ENCODE data around the gene RCCD1. TPM values are rescaled to one million over a fixed set of nuclear protein-coding genes. Genes with fewer than 3 reads are reported as not detected.

Gene RCCD1
- total RNA-seq, 1 donor from 2014 or later, result 19.7 TPM

DNA sequence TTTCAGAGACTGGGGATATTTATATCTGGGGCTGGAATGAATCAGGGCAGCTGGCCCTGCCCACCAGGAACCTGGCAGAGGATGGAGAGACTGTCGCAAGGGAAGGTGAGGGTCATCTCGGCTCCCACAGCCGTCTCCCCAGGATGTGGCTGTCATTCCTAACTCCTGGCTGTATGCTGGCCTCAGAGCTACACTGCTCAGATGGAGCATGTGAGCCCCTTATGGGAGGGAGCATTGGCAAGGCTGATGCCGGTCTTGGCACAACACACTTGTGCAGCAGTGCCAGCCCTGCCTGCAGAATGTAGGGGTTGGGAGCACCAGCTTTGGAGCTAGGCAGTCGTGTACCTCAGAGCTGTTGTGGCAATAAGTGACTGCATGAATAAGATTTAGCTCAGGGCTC, 5.2 kb downstream of the RCCD1 start:
- peaks cover 13% of the 10 kb centered on the region for H3K4me1 Mint-ChIP-seq
- no peaks in the 10 kb centered on the region for H3K9me3 ChIP-seq (ENCODE audit: low read depth)
- H3K27ac Mint-ChIP-seq, result no peak overlapping the region
- H3K4me2 ChIP-seq, result no peak overlapping the region
- H3K27me3 ChIP-seq, result peaks cover 14% of the 10 kb centered on the region
- peaks cover 13% of the 10 kb centered on the region for H3F3A ChIP-seq (ENCODE audit: low read depth)
- peaks cover 8% of the 10 kb centered on the region for H4K20me1 ChIP-seq (ENCODE audit: low read depth)
- no peaks in the 10 kb centered on the region for H3K79me2 ChIP-seq (ENCODE audit: low read depth)
- no peak for DNase-seq (ENCODE audit: low spot score)
- peaks cover 8% of the 10 kb centered on the region for H3K27me3 Mint-ChIP-seq (ENCODE audit: insufficient read depth, low read depth)
- peaks cover 4% of the 10 kb centered on the region for H3K36me3 ChIP-seq
- no peak overlapping the region for H2AFZ ChIP-seq (replicated peaks)
- H3K27ac ChIP-seq, result no peak overlapping the region
- no peak for TF ChIP-seq EZH2phosphoT487 (IDR thresholded peaks at IDR 0.05)
- no peak for TF ChIP-seq EZH2 (IDR thresholded peaks at IDR 0.05)
- TF ChIP-seq, protein P1, sequence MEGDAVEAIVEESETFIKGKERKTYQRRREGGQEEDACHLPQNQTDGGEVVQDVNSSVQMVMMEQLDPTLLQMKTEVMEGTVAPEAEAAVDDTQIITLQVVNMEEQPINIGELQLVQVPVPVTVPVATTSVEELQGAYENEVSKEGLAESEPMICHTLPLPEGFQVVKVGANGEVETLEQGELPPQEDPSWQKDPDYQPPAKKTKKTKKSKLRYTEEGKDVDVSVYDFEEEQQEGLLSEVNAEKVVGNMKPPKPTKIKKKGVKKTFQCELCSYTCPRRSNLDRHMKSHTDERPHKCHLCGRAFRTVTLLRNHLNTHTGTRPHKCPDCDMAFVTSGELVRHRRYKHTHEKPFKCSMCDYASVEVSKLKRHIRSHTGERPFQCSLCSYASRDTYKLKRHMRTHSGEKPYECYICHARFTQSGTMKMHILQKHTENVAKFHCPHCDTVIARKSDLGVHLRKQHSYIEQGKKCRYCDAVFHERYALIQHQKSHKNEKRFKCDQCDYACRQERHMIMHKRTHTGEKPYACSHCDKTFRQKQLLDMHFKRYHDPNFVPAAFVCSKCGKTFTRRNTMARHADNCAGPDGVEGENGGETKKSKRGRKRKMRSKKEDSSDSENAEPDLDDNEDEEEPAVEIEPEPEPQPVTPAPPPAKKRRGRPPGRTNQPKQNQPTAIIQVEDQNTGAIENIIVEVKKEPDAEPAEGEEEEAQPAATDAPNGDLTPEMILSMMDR (IDR thresholded peaks at IDR 0.05), result no peak
- H3K9me3 Mint-ChIP-seq, result no peaks in the 10 kb centered on the region
- H3K9ac ChIP-seq, result no peak overlapping the region
- no peak overlapping the region for H3K4me3 Mint-ChIP-seq
- no peak overlapping the region for H3K4me3 ChIP-seq
- peaks cover 12% of the 10 kb centered on the region for H3K4me1 ChIP-seq
- peaks cover 9% of the 10 kb centered on the region for H3K36me3 Mint-ChIP-seq

DNA sequence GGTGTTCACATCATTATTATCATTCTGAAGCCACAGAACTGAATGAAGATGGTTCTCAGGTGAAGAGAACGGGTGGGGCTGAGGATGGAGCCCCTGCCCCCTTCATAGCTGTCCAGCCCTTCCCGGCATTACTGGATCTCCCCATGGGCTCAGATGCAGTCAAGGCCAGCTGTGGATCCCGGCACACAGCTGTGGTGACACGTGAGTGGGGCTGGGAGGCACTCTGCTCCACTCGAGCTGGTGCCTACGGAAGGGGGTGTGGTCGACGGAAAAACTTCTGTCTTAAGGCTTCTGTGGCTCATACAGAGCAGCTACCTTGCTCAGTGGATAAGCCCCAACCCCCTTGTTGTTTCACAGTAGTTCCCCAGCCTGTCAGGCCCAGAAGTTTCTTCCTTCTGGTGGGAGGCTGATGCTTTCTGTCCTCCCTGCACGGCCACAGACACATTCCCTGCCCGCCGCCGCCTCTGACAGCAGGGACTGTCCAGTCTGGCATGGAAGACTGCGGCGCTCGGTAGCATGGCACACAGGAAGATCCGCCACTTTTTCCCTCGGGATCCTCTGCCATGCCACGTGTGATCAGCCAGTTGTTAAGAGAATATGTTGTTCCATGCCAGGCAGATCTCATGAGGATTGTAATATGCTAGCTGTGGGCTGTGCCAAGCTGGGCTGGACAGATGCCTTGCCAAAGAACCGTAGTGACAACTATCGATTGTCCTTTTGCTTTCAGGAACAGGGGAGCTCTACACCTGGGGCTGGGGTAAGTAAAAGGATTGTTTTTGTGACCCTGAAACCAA, 5.8 kb downstream of the RCCD1 start:
- peaks cover 4% of the 10 kb centered on the region for H3K36me3 ChIP-seq
- peaks cover 8% of the 10 kb centered on the region for H3K27me3 Mint-ChIP-seq (ENCODE audit: insufficient read depth, low read depth)
- no peak overlapping the region for H3K4me3 Mint-ChIP-seq
- H3K4me3 ChIP-seq, result no peak overlapping the region
- H3K9ac ChIP-seq, result no peak overlapping the region
- peaks cover 8% of the 10 kb centered on the region for H3F3A ChIP-seq (ENCODE audit: low read depth)
- H3K36me3 Mint-ChIP-seq, result peaks cover 11% of the 10 kb centered on the region
- H3K27ac Mint-ChIP-seq, result no peak overlapping the region
- peaks cover 12% of the 10 kb centered on the region for H3K4me1 ChIP-seq
- no peak overlapping the region for H3K27ac ChIP-seq
- TF ChIP-seq EZH2phosphoT487 (IDR thresholded peaks at IDR 0.05) (no peak), EZH2 (IDR thresholded peaks at IDR 0.05) (no peak)
- TF ChIP-seq, protein P1 (IDR thresholded peaks at IDR 0.05), result no peak
- H3K4me2 ChIP-seq, result no peak overlapping the region
- H4K20me1 ChIP-seq (ENCODE audit: low read depth), result peaks cover 10% of the 10 kb centered on the region
- H3K9me3 Mint-ChIP-seq, result no peaks in the 10 kb centered on the region
- DNase-seq (ENCODE audit: low spot score), result no peak
- peaks cover 13% of the 10 kb centered on the region for H3K4me1 Mint-ChIP-seq
- peaks cover 14% of the 10 kb centered on the region for H3K27me3 ChIP-seq
- no peak overlapping the region for H2AFZ ChIP-seq (replicated peaks)
- no peaks in the 10 kb centered on the region for H3K79me2 ChIP-seq (ENCODE audit: low read depth)
- H3K9me3 ChIP-seq (ENCODE audit: low read depth), result no peaks in the 10 kb centered on the region

DNA sequence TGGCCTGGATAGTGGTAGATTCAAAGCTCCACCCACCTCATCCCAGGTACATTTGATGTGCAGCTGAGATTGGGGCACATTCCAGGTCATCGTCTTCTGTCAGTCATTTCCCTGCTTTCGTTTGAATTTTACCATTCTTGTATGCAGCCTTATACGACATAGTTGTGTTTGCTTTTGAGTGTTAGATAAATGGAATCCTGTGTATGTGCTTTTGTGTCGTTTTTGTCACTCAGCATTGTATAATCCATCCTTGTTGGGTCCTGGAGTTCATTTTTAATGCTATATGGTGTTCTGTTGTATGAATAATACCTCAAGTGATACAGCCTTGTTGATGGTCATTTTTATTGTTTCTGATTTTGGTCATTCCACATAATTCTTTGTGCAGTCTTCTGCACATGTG, 7.3 kb downstream of the RCCD1 start:
- peaks cover 4% of the 10 kb centered on the region for H3K27me3 Mint-ChIP-seq (ENCODE audit: insufficient read depth, low read depth)
- H3K27me3 ChIP-seq, result peaks cover 6% of the 10 kb centered on the region
- no peak overlapping the region for H3K27ac ChIP-seq
- peaks cover 3% of the 10 kb centered on the region for H3K4me1 Mint-ChIP-seq
- H2AFZ ChIP-seq (replicated peaks), result no peak overlapping the region
- H3K9me3 Mint-ChIP-seq, result no peaks in the 10 kb centered on the region
- H3K4me3 Mint-ChIP-seq, result no peak overlapping the region
- H3K9ac ChIP-seq, result no peak overlapping the region
- H3K4me3 ChIP-seq, result no peak overlapping the region
- peaks cover 6% of the 10 kb centered on the region for H4K20me1 ChIP-seq (ENCODE audit: low read depth)
- no peak overlapping the region for H3K4me2 ChIP-seq
- H3F3A ChIP-seq (ENCODE audit: low read depth), result peaks cover 2% of the 10 kb centered on the region
- no peak overlapping the region for H3K27ac Mint-ChIP-seq
- H3K36me3 Mint-ChIP-seq, result peaks cover 21% of the 10 kb centered on the region
- no peaks in the 10 kb centered on the region for H3K9me3 ChIP-seq (ENCODE audit: low read depth)
- TF ChIP-seq EZH2 (IDR thresholded peaks at IDR 0.05) (no peak), EZH2phosphoT487 (IDR thresholded peaks at IDR 0.05) (no peak)
- TF ChIP-seq, protein P1 (IDR thresholded peaks at IDR 0.05), result no peak
- DNase-seq (ENCODE audit: low spot score), result no peak
- H3K36me3 ChIP-seq, result peaks cover 4% of the 10 kb centered on the region
- H3K4me1 ChIP-seq, result peaks cover 5% of the 10 kb centered on the region
- no peaks in the 10 kb centered on the region for H3K79me2 ChIP-seq (ENCODE audit: low read depth)

Data from neural progenitor cell (in vitro differentiated cells).